T-helper 1 cell treated with Interleukin-12 subunit alpha and Interleukin-12 subunit beta and Interleukin-4 antibody, amounts not matched to agents 30 ng/mL and 1 ng/mL, for 36 hours (primary cell): ENCODE results near the gene CLDN15. TPM values are rescaled to one million over a fixed set of nuclear protein-coding genes. Genes with fewer than 3 reads are reported as not detected.

ENCODE experiments used
- intact Hi-C: fragments of 100-400 bp; cut with micrococcal nuclease; formaldehyde crosslinking; loops from one replicate; pipeline ENCODE4 v1.15.1; 2024
- total RNA-seq: library from RNA; stranded (reverse); gene quantifications from 2 replicates; pipeline ENCODE4 v1.2.3, GENCODE V29; 2022

Gene CLDN15
- total RNA-seq, 1 donor from 2014 or later: 22.0 TPM

DNA sequence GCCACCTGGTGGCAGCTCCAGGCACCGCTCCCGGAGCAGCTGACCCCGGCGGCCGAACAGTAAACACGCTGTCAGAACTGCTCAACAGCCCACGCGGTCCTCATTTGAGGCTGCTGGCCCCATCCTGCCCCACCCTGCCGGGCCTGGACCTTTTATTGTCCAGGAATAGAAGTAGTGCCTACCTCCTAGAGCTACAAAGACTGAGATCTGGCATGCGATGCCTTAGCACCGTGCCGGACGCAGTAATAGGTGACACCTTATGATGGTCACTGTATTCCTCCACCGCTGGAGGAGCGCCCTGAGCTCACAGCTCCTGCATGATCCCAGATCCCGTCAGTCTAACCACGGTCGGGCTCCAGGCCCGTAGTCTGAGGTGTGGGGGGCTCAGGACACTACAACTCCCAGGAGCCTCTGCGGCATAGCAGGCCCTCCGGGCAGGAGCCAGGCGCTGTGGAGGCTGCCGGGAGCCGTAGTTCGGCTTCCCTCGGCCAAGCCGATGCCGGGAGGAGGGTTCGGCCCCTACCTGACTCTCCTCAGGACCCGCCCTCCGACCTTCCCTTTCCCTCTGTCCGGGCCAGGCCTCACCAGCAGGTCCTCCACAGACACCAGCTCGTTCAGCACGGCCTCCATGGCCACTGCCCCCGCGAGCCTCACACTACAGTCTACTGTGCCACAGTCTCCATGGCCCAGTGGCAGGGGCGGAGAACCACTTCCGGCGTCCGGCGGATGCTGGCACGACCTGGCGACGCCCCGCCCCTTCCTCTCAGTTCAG is 7.0 kb upstream of the CLDN15 start, which contains the start of gene FIS1:
Gene FIS1, minus strand, starts transcription at position 707 of the 772 bp plus-strand sequence. Its CDS starts 77 bp downstream, at position 630.
- intact Hi-C loops: loop anchor here (1.0 to 5.0 kb wide), 12 partner anchors 8 to 369 kb away; partner anchors contain the start of genes AP1S1, IFT22, MOGAT3 and SRRT

DNA sequence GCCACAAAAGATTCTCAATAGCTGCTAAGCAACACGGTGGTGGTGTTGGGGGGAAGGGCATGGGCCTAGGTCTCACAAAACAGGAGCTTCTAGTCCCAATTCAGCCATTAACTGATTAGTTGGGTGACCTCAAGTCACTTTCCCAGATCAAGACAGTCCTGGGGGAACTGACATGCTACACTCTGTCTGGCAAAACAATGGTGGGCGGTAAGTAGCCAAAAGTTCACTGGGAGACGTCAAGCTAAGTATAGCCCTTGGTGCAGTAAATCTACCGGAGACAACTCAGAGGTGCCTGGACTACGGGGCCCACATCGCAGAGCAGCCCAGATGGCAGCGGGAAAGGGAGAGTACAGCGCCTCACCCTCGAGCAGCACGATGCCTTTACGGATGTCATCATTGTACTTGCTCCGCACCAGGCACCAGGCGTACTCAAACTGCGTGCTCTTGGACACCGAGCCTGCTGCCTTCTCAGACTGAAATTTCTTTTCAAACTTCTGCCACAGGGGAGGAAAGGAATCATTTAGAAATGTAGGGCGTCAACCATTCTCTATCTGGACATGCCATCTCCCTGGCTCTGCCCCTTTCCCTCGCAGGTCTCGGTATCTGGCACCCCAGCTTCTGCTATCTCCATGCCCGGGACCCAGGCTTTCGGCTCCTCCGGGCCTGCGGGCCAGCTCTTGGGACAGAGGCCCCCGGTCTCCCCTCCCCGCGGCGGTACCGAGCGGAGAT is 6.2 kb upstream of the CLDN15 start:
- intact Hi-C loops: loop anchor here (1.0 to 5.0 kb wide), 12 partner anchors 8 to 369 kb away; partner anchors contain the start of genes AP1S1, IFT22, MOGAT3 and SRRT

DNA sequence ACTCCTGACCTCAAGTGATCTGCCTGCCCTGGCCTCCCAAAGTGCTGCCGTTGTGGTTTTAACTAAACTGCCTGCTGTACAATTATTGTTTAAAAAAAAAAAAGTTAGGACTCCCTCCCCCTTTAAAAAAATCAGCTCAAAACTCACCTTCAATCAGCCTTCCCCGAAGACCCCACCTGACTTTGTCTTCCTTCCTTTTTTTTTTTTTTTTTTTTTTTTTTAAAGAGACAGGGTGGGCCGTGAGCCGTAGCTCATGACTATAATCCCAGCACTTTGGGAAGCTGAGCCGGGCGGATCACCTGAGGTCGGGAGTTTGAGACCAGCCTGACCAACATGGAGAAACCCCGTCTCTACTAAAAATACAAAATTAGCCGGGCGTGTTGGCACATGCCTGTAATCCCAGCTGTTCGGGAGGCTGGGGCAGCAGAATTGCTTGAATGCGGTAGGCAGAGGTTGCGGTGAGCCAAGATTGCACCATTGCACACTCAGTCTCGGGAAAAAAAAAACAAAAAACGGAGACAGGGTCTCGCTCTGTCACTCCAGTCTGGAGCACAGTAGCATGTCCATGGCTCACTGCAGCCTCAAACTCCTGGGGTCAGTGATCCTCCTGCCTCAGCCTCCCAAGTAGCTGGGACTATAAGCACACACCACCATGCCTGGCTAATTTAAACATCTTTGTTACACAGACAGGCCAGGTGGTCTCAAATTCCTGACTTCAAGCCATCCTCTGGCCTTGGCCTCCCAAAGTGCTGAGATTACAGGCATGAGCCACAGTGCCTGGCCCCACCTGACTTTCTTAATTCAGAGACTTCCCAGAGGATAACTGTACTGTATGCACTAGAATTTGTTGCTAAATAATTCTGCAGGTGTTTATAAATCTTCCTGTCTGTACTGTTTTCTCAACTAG is 4.1 kb upstream of the CLDN15 start:
- intact Hi-C loops: loop anchor here (5.0 kb wide), 1 partner anchor 39 kb away; the partner anchor contains the start of gene MOGAT3

DNA sequence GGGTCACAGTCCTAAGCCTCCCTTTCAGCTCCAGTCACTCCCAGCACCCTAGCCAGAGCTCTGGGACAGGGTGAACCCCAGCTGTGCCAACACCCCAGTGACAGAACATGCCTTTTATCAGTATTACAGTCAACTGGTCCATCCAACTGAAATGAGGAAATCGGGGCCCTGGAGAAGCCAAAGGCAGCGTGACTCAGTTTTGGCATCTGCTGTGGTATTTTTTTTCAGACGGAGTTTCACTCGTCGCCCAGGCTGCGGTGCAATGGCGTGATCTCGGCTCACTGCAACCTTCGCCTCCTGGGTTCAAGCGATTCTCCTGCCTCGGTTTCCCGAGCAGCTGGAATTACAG is 3.4 kb upstream of the CLDN15 start:
- intact Hi-C loops: loop anchor here (5.0 kb wide), 1 partner anchor 39 kb away; the partner anchor contains the start of gene MOGAT3

DNA sequence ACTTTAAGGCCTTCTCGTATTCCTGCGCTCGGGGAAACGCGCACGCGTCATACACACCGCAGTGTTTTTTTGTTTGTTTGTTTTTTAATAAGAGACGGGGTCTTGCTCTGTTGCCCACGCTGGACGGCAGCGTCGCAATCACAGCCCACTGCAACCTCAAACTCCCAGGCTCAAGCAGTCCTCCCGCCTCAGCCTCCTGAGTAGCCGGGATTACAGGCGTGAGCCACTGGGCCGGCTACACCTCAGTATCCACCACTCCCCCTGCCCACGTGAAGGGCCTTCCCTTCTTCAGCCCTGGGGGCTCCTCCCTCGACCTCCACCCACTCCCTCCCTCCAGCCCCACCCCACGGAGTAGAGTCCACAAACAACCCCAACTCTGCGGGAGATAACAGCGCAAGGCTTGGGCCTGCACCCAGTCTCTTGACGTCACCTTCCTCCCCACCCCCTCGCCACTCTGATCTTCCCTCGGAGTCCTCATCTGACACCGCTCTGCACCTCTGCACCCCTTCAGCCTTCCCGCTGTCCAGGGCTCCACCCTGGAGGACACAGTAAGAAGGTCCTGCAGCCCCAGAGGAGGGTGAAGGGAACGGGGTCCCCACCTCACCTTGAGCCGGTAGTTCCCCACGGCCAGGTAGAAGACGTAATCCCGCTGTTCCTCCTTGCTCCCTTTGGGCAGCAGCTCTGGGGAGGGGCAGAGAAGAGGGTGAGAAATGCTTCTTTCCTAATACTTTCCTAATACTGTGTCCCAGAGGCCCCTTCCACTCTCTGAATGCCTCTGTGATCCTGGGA is 2.8 kb upstream of the CLDN15 start:
- intact Hi-C loops: loop anchor here (5.0 kb wide), 1 partner anchor 38 kb away; the partner anchor contains the start of gene MOGAT3

DNA sequence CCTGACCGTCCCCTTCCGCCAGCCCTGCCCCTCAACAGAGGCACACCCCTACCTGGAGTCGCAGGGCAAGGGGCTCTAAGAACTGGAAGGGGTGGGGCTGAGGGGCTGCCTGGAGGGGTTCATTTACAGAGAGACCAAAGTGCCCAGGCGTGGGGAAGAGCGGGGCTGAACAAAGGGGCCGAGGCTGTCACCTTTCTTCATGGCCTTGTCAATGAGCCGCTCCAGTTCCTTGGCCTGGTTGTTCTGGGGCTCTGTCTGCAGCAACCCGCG is 2.3 kb upstream of the CLDN15 start:
- intact Hi-C loops: loop anchor here (5.0 kb wide), 1 partner anchor 38 kb away; the partner anchor contains the start of gene MOGAT3

DNA sequence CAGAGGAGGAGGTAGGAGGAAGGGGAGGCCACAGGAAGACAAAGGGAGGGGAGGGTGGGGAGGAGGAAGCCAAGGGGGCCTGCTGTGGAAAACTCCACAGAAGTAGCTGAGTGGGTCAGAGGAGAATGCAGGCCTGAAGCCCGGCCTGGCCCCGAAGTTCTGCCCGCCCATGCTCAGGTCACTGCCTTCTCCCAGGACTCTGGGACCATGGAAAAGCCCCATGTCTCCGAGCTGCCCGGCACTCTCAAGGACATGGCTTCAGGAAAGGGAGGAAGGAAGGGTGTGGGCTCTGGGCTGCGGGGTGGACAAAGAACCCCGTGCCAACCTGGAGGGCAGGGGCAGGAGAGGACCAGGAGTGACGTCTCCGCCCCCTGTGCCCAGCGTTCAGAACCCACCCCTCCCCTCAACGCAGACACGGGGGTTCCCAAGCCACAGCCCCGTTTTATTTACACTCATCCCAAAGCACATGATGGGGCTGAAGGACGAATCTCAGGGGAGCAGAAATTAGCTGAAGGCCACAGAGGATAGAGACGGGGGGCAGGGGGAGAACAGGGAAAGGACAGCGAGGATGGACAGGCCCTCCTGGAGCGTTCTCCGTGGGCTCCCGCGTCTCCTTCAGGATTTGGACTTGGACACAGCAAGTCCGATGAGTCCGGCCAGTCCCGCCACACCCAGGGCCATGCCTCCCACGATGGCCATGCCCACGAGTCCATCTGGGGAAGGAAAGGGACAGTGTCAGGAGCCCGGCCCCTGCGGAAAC is 1.8 kb upstream of the CLDN15 start:
- intact Hi-C loops: no loop called here

DNA sequence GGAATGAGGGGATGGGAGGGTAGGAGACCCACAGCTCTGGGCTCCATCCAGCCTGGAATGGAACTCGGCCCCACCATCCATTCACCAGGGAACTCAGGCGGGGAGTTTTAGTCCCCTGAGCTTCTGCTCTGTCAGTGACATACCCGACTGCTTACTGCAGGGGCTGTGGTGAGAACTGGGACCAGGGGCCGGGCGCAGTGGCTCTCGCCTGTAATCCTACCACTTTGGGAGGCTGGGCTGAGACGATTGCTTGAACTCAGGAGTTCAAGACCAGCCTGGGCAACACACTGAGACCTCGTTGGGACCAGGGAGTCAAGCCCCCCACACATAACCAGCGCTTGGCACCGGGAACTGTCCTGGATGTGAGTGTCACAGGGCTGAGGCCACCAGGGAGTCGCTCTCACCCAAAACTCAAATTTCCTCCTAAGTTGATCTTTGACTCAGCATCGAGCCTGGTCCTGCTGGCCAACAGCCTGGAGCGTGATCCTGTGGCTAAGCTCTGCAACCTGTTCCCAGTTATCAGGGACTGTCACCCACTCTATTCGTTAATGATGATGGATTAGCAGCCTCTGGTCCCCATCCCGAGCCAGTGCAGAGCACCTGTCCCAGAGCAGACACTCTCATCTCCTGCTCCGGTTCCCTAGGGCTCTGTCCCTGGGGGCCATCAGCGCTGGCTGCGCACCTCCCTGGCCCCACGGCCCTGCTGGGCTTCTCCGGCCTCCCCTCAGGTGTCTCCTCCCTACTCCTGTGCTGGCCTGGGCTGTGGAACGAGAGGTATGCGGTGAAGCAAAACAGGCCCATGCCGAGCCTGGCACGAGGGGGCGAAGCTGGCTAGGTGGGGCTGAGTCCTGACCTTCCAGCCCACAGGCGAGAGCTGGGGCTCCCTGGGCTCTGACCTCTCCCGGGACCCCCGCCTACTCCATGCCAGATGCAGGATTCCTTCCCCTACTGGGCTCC is 902 bp upstream of the CLDN15 start:
- intact Hi-C loops: no loop called here

DNA sequence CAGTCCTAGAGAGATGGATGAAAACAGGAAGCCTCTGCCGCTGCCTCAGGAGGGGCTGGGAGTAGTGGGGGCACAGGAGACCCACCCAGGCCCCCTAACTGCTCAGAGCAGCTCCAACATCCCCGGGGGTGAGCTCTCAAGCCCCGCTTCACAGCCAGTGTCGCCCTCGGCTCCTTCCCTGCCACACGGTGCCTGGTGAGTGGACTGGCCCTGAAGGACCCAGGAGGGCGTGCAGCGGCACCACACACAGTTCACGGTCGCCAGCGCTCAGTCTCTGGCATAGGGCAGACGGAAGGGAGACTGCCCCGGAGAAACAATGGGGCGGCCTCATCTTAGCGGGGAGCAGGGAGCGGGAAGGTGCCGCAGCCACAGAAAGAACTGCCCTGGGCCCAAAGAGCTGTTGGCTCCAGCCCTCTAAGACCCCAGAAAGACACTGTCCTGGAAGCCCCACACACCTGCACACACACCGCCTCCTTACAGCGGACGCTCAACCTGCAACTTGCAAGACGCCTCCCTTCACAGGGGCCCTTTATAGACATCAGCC is 1.2 kb downstream of the CLDN15 start:
- intact Hi-C loops: no loop called here

DNA sequence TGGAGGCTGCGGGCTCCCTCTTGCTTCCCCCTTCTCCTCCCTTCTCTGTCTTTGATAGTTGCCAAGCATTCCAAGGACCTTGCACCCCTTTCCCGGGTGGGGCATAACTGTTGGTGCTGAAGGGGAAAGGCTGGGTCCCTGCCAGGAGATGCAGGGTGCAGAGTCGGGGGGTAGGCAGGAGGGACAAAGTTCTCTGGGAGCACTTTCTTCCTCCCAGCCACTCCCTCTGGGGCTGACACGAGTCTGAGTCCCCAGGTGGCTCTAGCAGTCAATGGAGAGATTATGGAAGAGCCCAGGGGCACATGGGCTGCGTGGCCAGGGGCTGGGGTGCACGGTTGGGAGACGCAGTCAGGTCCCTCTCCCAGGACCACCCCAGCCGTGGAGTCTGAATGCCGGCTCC is 2.1 kb downstream of the CLDN15 start:
- intact Hi-C loops: no loop called here

DNA sequence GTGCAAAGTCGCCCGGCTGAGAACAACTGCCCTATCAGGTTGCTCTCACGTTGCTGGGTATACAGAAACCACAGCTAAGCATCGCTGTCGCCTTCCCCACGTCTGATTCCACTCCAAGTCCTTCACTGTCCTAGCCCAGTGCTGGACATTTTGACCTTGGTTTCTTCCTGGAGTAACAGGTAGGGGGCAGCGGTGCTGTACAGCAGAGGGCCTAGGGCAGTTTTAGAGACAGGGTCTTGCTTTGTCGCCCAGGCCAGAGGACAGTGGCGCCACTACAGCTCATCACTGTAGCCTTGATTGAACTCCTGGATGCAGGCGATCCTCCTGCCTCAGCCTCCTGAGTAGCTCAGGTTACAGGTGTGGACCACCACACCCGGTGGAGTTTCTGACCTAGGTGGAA is 2.6 kb downstream of the CLDN15 start:
- intact Hi-C loops: no loop called here

DNA sequence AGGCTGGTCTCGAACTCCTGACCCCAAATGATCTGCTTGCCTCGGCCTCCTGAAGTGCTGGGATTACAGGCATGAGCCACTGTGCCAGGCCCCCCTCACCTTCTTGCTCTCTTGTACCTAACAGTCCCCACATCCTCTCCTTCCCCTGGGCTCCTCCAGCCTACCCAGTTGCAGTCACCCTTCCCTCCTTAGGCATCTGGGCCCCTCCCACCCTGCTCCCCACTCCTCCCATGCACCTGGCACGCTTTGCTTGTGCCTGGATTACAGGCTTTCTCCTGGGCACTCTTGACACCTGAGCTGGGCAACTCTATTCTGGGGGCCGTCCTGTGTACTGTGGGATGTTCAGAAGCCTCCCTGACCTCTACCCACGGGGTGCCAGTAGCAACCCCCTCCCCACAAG is 3.0 kb downstream of the CLDN15 start:
- intact Hi-C loops: no loop called here

DNA sequence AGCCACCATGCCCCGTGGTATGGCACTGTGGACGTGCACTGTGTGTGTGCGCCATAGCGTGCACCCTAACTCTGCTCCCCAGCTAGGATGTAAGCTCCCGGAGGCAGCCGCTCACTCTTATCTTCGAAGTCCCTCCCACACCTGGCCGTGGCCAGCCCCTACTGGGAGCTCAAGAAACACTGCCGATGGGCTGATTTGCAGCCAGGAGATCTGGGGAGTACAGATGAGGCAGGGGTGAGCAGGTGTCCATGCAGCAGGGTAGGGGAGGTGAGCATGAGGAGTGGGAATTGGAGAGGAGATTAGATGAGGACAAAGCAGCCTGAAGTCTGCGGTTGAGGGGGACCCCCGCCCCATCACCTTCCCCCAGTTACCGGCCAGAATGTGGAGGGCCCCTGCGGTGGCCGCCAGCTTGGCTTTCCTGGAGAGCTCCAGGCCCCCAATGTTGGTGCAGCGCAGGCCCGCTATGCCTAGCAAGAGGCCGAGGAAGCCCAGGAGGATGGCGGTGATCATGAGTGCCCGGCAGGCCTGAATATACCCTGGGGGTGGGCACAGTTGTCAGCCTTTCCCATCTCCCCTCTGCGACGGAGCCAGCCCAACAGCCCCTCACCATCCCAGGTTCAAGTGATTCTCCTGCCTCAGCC is 3.6 kb downstream of the CLDN15 start:
- intact Hi-C loops: no loop called here

DNA sequence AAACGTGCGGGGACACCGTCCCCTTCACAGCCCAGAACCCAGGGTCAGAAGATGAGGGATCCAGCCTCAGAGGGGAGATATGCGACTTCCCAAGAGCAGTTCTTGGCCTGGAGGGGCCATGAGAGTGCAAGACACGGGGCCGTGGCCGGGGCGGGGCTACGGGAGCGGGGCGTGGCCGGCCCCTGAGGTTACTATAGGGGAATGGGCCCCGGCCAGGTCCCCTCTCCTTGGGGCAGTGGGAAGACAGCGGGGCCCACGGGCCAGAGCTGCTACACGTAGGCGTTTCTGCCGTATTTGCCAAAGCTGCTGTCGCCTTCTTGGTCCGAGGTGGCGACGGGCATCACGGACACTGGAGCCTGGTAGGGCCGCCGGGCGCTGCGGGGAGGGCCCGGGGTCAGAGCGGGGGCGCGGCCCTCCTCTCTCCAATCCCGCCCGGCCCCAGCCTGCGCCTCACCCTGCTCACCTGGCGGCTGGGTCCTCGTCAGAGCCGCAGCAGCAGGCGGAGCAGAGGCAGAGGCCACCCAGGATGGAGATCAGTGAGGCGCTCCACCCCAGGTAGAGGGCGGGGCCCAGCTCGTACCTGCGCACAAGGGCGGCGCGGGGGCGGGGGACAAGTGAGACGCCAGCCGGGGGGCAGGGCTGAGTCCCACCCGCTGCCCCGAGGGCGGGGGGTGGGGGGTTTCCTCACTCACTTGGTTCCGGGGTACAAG is 5.3 kb downstream of the CLDN15 start:
- intact Hi-C loops: no loop called here

DNA sequence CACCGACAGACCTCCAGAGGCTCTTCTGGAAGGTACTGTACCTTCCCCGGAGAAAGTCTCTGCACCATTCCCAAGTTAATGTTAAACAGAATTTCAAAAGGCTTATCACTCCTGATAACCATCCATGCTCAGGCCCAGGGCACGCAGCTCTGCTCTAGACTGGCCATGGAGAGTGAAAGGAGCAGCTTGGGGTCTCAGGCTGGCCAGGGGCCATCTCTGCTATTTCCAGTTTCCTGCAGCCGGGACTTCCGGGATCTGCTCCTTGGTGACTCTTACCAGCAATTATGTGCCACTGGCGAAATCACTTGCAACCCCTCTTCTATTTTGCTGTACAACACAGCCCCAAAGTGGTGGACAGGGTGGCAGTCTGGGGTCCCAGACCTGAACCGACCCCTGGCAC is 6.0 kb downstream of the CLDN15 start:
- intact Hi-C loops: no loop called here

DNA sequence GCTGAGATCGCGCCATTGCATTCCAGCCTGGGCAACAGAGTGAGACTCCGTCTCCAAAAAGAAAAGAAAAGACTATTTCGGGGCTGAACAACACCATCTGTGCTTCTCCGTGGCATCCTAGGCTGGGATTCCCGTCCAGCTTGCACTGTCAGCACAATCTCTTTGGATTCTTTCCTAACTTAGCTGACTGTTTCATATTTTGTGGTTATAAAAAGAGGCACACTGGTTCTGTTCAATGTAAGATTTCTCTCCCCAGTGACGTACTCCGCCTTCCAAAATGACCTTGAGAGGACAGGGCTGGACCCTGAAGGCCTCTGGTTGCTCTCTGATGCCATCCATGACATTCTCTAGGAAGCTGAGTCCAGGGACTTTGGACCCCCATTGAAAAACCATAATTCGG is 10.9 kb downstream of the CLDN15 start:
- intact Hi-C loops: no loop called here

DNA sequence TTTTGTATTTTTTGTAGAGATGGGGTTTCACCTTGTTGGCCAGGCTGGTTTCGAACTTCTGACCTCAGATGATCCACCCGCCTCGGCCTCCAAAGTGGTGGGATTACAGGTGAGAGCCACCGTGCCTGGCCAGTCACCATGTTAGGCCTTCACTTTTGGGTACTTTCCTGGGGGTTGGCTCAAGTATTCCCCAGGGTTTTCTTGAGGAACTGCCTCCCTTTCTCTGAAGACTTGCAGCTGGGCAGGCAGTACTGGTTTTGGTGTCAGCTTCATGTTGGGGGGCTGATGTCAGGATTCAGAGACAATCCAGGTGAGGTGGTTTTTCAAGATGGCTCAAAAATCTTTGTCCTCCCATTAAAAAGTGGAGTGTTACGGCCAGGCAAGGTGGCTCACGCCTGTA is 12.0 kb downstream of the CLDN15 start:
- intact Hi-C loops: no loop called here
